NCI-H1092 treated with DMSO at 0.1 percent for 48 hours (cell line): ENCODE results near the gene GRB10.

Source experiments
- DNase-seq: peaks from one replicate; lab custom pipeline; 2025; lab: John Stamatoyannopoulos, UW

Gene GRB10

DNA sequence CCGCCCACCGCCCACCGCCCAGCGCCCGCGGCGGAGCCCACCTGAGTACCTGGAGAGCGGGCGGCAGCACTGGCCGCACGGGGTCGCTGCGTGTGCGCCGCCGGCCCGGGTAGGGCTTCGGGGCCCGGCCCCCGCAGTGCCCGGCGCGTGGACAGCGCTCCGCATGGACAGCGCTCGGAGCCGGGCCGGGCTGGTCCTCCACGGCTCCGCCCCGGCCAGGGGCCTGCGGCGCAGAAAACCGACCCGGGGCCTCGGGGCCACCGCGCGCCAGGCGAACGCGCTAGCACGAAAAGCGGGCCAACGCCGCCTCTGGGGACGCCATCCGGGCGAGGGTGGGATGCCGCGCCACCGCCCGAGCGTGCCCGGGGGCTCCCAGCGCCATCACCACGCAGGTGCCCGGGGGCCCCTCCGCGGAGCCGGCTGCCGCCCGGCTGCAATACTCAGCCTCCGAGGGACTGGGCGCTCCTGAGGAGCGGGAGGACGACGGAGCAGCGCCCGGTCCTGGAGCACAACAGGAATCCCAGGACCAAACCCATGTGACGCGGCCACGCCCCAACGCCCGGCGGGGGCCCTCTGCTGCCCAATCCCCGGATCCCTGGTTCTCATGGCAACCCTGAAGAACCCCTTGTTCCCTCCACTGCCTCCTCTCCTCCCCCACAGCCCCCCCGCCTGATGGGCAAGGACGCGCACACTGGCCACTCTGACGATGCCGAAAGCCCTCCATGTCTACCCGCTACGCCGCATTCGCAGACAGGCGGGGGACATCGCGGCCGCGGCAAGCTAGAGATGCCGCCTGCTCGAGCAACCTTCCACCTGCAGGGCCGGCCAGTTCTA is at the start of gene GRB10:
GRB10 (minus strand) TSS at position 522 of the 834 bp plus-strand sequence. CDS start 50,574 bp downstream, outside the sequence.
- peak; percentile 28 for DNase-seq

DNA sequence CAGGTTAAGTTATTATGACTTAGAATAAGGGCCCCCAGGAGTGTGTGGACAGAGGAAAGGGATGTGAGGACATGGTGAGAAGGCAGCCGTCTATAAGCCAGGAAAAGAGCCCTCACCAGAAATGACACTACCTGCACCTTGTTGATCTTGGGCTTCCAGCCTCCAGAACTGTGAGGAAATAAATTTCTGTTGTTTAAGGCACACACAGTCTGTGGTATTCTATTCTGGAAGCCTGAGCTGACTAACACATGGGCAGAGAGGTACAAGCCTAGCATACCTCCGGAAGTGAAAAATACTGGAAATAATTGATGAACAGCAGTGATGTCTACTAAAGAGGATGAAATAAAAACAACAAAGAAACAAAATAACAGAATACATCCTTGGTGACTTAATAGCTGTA is 46.1 kb upstream of the GRB10 start:
- DNase-seq = no peak

DNA sequence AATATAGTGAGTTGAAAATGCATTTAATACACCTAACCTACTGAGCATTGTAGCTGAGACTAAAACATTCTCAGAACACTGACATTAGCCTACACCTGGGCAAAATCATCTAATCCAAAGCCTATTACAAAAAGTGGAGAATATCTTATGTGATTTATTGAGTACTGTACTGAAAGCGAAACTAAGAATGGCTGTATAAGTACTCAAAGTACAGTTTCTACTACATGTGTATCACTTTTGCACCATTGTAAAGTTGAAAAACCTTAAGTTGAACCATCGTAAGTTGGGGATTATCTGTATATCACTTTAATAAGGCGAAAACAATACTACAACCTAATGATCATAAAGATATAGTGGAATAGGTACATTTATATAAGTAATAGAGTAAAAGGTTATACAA is 45.4 kb upstream of the GRB10 start:
- DNase-seq = no peak

DNA sequence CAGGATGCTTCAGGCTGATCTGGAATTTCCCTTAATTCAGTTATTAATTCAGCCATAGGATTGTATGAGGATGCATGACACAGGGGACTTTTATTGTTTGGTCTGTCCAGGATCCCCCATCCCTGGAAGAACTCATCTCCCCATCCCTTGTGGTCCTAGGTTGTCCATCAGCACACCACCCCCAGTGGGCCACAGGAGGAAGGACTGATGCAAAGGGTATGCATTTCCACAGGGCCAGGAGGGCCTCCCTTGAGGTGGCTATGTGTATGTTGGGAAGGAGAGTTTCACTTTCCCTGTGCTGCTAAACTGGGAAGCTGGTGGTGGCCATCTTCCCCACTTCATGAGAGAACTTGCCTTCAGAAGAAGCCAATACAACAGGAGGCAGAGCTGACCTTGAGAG is 44.6 kb upstream of the GRB10 start:
- DNase-seq = no peak

- DNase-seq = no peak
Observed at GRCh38 chr7:50826371-50827172, 43.9 kb upstream of the GRB10 start.

DNA sequence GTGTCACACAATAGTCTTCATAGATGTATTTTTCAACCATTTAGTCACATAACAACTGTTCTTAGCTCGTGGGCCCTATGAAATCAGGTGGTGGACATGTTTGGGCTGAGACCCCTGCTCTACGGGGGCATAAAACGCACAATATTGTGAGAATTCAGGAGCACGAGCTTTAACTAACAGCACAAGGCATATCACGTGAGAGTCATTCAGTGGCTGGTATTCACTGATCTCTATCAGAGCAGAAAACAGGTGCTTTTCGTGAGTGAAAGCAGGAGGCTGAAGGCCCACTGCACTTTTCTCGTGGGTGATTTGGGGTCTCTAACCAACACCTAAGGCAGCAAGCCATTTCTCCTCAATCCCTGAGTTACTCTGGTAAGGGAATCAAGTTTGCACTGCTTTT is 42.8 kb upstream of the GRB10 start:
- no peak for DNase-seq

DNA sequence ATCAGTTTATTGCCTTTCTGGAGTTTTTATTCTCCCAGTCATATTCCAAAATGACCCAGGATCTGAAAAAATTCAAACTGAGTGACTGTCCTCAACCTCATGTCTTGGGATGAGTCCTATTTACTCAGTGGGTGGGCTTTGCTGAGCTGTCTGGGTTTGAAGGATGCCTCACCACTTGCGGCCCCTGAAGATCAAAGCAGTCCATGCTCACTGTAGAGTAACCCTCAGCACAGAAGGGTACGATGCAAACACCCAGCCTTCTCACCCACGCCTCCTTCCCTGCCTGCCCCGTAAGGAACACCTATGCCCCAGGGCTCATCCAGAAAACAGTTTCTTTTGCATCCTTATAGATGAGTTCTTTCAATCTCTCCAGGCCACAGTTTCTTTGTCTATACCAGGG is 42.2 kb upstream of the GRB10 start:
- DNase-seq = no peak

GRCh38 chr7:50822706-50823105 is 40.0 kb upstream of the GRB10 start:
- DNase-seq = no peak

- DNase-seq = no peak
Observed at GRCh38 chr7:50822110-50822509, 39.4 kb upstream of the GRB10 start.

GRCh38 chr7:50821457-50822008 is 38.8 kb upstream of the GRB10 start:
- no peak for DNase-seq

GRCh38 chr7:50818324-50818723 is 35.6 kb upstream of the GRB10 start:
- DNase-seq = no peak

- DNase-seq = no peak
Observed at GRCh38 chr7:50817561-50817960, 34.9 kb upstream of the GRB10 start.

- no peak for DNase-seq
Observed at GRCh38 chr7:50815138-50815537, 32.4 kb upstream of the GRB10 start.

DNA sequence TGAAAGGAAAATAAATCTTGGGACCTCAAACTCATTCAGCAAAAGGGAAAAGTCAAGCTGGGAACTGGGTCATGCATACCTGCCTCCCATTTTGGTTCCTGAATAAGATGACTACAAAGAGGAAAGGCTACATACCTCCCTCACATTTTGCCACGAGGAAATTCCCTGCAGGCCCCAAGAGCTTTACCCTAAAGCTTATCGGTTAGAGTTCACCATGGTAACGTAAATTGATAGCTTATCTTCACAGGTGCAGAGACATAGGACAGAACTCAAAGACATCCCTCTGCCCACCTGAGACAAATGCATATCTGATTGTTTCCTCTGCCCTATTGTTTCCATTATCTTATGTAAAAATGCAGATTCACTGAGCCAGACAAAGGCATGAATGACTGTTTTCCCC is 31.5 kb upstream of the GRB10 start:
- DNase-seq = no peak

GRCh38 chr7:50812841-50813475 is 30.3 kb upstream of the GRB10 start:
- DNase-seq = no peak

DNA sequence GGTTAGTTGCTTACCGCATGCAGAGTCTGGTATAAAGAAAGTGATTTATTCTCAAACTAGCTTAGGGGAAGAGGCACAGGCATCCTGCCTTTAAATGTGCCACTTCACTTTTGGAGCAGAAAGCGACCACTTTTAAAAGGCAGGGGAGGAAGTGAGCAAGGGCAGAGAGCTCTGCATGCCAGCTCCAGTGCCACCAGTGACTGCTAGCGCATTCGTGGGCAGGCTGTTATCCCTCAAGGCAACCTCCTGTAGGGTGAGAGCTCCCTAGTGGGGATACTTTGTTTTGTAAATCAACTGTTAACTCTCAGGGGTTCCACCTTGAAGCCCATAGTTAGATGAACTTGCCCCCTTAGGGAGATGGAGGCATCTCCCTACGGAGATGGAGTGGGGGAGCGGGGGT is 29.4 kb upstream of the GRB10 start:
- no peak for DNase-seq

GRCh38 chr7:50808282-50808888 is 25.7 kb upstream of the GRB10 start:
- DNase-seq = no peak

GRCh38 chr7:50807026-50807730 is 24.5 kb upstream of the GRB10 start:
- no peak for DNase-seq

GRCh38 chr7:50806143-50806542 is 23.4 kb upstream of the GRB10 start:
- DNase-seq = no peak

- no peak for DNase-seq
Observed at GRCh38 chr7:50805447-50806125, 22.9 kb upstream of the GRB10 start.
